Mucosa of gallbladder (tissue), 1 donor: ENCODE results near the gene ACTL9. TPM values are rescaled to one million over a fixed set of nuclear protein-coding genes. Genes with fewer than 3 reads are reported as not detected.
"Not testable (repeated sequence)": the region's sequence is repeated elsewhere in the genome, so short reads cannot be mapped to it uniquely, and the experiment has no call there.

Experiments used
- DNase-seq: peaks from one replicate; pipeline ENCODE4 v3.0.0-alpha.2; 2020; ENCODE audit warnings: low spot score
- total RNA-seq: library from RNA; stranded (reverse); gene quantifications from one replicate; pipeline ENCODE4 v1.2.1, GENCODE V29; 2021
- donor health status: DM: no; HTN: no; CAD: no.

ACTL9 gene, protein sequence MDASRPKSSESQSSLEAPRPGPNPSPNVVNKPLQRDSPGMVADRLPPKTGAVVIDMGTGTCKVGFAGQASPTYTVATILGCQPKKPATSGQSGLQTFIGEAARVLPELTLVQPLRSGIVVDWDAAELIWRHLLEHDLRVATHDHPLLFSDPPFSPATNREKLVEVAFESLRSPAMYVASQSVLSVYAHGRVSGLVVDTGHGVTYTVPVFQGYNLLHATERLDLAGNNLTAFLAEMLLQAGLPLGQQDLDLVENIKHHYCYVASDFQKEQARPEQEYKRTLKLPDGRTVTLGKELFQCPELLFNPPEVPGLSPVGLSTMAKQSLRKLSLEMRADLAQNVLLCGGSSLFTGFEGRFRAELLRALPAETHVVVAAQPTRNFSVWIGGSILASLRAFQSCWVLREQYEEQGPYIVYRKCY
- not detected for total RNA-seq

GRCh38 chr19:8698433-8699063, at the start of gene ACTL9:
Gene ACTL9 (minus strand): TSS chr19:8698795. CDS start chr19:8698701, 94 bp downstream.
- no peak for DNase-seq

- not testable (repeated sequence) for DNase-seq
Observed at GRCh38 chr19:8739291-8740065, 40.9 kb upstream of the ACTL9 start.

DNA sequence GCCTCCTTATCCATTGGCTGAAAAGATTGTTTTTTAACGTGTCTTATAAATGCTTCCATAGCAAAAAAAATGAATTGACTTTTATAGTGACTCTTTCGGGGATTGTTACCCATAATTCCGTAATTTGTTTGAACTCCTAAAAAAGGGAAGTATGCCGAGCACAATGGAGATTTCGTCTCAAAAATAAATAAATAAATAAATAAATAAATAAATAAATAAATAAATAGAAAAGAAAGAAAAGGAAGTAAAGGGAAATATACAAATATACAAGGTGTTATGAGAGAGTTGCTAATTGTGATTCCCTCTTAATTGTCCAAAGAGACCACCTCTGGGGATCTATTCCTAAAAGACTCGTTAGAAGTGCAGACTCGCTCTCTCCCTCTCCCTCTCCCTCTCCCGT, 39.8 kb upstream of the ACTL9 start:
- no peak for DNase-seq

GRCh38 chr19:8731428-8732169, 33.0 kb upstream of the ACTL9 start:
- DNase-seq, result no peak

DNA sequence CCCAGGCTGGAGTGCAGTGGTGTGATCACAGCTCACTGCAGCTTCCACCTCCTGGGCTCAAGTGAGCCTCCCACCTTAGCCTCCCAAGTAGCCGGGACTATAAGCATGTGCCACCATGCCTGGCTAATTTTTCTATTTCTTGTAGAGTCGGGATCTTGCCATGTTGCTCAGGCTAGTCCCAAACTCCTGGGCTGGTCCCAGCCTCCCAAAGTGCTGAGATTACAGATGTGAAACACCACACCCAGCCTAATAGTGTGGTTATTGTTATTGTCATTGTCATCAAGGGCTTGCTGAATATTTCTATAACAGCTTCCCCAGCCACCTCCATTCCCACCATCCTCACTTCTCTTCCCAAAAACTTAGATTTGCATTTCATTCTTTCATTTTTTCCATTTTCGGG, 25.7 kb upstream of the ACTL9 start:
- no peak for DNase-seq

GRCh38 chr19:8722032-8722431, 23.4 kb upstream of the ACTL9 start:
- no peak for DNase-seq

DNA sequence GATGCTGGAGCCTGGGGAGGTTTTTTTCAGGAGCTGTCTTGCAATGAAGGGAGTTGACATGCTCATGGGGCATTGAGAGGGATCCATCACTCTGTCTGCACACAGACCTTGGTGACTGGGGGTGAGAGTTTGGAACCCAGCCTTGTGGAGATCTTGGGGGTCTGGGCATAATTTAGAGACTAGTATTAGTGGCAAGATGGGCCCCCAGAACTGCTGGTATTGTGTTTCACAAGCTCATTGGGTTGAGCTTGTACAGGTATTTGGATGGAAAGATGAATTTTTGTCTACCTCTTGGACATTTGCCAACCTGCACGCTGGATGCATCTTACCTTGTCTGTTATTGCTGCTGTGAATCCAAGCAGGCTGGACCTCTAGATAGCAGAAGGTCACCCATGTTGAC, 22.7 kb upstream of the ACTL9 start, which contains the start of gene OR2Z1:
TSS of gene OR2Z1 (plus strand) at position 301 of the 400 bp plus-strand sequence. CDS start 9,395 bp downstream, outside the sequence.
- DNase-seq, result no peak

DNA sequence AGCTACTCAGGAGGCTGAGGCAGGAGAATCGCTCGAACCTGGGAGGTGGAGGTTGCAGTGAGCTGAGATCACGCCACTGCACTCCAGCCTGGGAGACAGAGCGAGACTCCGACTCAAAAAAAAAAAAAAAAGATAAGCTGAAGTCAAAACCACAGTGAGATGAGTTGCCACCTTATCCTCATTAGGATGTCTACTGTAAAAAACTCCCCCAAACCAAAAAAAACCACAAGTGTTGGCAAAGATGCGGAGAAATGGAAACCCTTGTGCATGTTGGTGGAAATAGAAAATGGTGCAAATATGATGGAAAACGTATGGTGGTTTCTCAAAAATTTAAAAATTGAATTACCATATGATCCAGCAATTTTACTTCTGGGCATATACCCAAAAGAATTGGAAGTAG, 11.7 kb upstream of the ACTL9 start:
- DNase-seq, result not testable (repeated sequence)

DNA sequence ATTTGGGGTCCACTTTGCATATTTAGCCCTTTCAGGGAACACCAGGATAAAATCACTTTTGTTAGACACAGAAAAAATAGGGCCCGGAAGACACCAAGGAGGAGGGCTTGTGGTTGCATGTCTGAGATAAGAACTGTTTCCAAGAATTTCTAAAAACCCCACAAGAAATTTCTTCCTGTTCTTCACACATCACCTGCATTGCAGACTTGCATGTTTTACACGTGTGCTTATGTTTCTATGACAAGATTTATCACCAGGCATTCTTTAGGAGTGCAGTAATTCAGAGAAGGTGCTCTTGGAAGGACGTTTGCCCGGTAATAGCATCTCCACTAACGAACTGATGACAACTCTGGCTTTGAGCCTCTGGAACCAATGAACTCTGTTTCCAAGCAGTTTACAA, 7.1 kb upstream of the ACTL9 start:
- no peak for DNase-seq

DNA sequence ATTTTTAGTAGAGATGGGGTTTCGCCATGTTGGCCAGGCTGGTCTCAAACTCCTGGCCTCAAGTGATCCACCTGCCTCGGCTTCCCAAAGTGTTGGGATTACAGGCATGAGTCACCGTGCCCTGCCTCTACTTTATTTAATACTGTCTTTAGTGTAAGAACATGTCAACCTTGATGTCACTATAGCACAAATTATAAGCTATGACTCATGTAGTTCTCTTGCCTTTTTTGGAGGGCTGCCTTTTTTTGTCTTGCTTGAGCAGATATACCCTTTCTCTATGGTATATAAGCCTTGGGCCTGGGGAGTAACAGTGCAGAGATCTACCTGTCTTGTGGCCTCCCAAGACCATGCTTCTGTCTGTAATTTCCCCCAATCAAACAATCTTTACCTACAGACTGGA, 6.7 kb upstream of the ACTL9 start:
- not testable (repeated sequence) for DNase-seq

DNA sequence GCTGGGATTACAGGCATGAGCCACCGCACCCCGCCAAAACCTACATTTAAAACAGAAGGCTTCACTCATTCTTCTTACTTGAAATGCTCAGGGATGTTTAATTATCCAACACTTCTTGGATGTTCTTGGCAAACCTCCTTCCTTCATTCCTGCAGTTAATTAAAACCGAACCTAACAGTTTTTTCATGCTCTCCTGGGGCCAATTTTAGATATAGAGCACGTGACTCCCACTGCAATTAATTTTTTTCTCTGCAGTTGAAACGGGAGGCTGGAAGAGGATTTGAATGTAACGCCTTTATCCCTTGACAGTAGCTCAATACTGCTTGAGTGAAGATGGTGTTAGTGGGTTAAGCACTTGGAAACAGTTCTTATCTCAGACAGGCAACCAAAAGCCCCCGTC, 4.6 kb upstream of the ACTL9 start:
- DNase-seq, result no peak

GRCh38 chr19:8702350-8702749, 3.8 kb upstream of the ACTL9 start:
- no peak for DNase-seq

GRCh38 chr19:8700956-8701355, 2.4 kb upstream of the ACTL9 start:
- no peak for DNase-seq

DNA sequence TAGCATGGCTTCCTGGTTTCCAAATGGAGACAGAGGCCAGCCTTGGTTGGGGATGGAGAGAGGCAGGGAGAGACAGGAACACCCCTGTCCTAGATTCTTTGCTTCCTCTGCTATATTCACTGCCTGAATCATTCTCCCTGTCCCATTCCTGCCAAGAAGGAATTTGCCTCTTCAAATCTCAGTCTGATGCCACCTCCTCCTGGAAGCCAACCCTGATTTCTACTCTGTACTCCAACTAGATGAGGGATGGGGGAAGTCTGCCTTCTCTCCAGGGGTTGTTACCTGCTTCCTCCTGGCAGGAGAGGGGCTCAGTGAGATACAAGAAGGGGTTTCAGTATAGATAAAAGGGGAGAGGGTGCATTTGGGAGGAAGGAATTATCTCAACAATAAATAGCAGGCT, 1.3 kb upstream of the ACTL9 start:
- DNase-seq, result no peak

GRCh38 chr19:8697671-8698432, 743 bp downstream of the ACTL9 start:
- DNase-seq, result no peak

DNA sequence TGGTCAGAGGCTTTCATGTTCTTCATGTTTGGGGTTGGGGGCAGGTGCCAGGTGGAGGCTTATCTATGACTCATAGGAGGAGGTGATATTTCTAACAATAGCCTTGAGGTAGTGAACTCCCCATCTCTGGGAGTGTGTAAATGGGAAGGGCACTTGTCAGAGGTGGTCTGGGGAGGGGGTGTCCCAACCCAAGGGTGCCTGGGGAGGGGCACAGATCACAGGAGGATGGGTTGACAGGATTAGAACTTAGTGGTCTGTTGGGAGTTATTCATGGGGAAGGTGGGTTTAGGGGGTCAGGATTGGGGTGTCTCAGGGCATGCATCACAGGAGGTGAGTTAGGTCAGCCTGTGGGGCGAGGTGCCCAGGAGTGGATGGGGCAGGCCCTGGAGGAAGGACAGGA, 1.6 kb downstream of the ACTL9 start:
- DNase-seq, result no peak

DNA sequence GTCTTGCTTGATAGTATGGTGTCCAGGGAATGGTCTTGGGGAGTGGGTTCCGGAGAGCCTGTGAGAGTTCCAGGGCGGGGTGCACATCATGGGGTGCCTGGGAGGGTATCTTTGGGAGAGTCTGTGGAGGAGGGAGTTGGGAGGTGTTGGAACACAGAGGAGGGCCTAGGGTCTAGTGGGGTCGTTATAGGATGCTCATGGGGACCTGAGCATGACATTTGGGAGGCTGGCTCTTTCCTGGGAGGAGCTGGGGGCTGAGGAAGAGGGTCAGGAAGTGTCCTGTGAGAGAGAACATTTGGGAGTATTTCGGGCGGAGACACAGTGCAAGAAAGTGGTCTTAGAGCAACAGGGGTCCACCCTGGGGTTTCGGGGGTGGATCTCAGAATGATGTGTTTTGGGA, 2.7 kb downstream of the ACTL9 start:
- no peak for DNase-seq

DNA sequence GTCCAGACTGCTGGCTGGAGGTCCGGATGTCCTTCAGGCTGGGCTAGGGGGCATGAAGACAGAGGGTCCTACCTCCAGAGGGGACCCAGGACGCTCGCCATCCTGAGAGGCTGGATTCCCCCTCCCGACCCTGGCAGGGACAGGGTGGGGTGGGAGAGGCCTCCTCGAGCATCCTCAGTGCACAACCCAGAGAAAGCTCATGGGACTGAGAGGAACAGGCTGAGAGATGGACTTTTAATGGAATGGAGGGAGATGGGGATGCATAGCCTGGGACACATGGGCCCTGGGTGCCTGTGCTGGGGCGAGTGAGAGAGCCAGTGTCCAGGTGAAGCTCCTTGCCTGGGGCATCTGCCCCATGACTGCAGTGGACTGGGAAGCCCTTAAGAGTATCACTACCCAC, 3.1 kb downstream of the ACTL9 start:
- no peak for DNase-seq

DNA sequence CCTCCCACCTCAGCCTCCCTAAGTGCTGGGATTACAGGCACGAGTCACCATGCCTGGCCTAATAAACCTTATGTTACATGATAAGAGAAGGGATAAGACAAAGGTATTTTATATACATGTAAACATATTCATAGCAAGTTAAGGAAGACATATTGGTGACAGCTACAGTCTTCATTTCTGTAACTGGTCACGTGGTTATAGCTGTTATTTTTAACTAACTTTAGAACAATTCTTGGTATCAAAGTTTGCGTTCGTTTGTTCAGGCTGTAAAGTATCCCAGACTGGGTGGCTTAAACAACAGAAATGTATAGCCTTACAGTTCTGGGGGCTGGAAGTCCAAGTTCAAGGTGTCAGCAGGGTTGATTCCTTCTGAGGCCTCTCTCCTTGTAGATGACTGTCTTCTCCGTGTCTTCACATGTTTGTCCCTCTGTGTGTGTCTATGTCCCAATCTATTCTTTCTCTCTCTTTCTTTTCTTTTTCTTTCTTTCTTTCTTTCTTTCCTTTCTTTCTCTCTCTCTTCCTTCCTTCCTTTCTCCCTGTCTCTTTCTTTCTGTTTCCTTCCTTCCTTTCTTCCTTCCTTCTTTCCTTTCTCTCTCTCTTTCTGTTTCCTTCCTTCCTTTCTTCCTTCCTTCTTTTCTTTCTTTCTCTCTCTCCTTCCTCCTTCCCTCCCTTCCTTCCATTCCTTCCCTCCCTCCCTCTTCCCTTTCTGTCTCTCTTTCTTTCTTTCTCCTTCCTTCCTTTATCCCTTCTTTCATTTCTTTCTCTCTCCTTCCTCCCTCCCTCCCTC, 7.6 kb downstream of the ACTL9 start:
- DNase-seq, result no peak

DNA sequence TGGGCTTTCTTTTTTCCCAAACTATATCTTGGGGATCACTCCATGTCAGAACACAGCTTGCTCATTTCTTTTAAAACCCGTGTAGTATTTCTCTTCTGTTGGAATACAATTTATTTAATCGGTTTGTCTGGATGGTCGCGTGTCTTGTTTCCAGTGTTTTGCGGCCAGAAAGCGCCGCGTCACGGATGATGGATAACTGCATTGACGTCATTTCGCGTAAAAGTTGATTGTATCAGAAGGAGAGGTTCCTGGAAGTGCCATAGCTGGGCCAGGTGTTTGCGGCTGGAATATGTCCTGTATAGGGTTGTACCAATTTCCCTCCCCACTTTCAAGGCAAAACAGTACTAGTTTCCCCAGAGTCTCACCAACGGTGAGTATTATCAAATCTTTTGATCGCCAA, 9.7 kb downstream of the ACTL9 start:
- DNase-seq, result no peak
